GM21786 (cell line): ENCODE measurements around the gene MSGN1.

Source experiments
- ATAC-seq: cut with Tn5 transposase; IDR thresholded peaks from one replicate; pipeline ENCODE4 v1.9.1; 2021; ENCODE audit not compliant: unreplicated experiment

MSGN1 gene

GRCh38 chr2:17845806-17846205 lies 29.5 kb downstream of the MSGN1 start:
- no peak for ATAC-seq

GRCh38 chr2:17846676-17847075 lies 30.4 kb downstream of the MSGN1 start:
- no peak for ATAC-seq

GRCh38 chr2:17847236-17847635 lies 31.0 kb downstream of the MSGN1 start:
- ATAC-seq: no peak

GRCh38 chr2:17849275-17849674 lies 33.0 kb downstream of the MSGN1 start:
- ATAC-seq: no peak

DNA sequence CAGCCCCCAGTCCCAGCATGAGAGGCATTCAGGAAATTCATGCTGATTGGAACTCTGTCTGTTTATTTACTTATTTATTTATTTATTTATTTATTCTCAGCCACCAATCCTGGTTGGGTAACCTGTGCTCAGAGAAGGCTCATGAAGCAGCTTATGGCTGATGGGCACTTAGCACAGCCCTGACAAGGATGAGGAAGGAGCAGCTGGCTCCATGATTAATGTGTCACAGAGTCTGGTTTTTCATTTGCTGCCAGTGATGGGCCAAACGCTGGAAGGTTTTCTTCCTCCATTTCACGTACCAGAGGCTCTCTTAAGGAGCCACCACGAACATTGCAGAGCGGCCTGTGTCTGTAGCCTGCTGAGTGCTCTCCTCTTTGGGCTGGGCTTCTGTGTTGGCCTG lies 33.9 kb downstream of the MSGN1 start:
- ATAC-seq: no peak

DNA sequence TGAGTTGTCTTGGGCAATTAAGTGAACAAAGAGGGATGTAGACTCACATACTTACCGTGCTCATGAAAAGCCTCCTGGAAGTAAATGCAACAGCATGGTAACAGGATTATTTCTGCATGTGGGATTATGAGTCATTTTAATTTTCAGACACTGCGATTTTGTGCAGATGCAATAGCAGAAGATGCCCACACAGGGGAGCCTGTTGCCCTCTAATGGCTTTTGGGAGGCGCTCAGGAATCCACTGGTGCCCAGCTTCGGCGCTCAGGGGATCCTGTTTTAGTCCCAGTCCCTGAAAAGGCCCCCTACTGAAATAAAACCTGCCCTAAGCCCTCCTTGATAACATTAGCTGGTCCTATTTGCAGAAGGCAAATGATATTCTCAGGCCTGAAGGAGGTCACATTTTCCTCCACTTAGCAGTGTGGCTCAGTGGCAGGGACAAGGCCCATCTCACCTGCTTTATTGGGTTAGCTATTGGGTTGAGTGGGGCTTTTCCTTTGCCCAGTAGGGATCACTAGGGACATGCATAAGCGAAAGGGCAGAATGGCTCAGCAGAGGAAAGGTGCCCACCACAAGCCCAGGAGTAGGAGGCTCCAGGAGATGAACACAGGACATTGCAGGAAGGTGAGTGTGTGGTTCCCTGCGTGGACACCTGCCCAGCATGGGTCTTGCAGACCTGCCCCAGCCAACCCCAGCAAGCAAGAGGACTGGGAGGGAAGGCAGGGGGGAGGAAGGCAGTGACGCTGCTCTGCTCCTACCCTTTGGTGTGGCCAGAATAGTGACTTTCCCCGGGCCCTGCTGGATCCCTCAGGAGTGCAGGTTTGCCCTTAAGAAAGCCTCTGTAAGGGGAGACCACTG lies 35.7 kb downstream of the MSGN1 start:
- peak; percentile 84 for ATAC-seq

DNA sequence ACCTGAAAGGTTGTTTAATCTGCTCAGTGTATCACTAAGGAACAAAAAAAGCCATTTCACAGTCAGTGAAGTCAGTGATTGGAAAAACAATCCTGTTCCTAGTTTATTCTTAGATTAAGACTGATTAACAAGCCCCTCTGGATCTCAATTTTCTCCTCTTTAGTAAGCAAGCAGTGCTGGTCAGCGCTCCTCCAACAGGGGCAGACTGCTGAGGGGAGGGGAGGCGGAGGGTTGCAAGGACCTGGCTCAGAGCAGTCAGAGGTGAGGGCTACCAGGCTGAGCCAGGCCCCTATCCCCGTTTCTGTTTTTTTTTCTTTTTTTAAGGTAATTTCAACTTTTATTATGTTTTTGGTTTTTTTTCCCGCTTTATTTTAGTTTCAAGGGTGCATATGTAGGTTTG lies 37.5 kb downstream of the MSGN1 start:
- ATAC-seq: no peak

- no peak for ATAC-seq
Observed at GRCh38 chr2:17857021-17857420, 40.8 kb downstream of the MSGN1 start.

GRCh38 chr2:17858064-17858463 lies 41.8 kb downstream of the MSGN1 start:
- no peak for ATAC-seq

DNA sequence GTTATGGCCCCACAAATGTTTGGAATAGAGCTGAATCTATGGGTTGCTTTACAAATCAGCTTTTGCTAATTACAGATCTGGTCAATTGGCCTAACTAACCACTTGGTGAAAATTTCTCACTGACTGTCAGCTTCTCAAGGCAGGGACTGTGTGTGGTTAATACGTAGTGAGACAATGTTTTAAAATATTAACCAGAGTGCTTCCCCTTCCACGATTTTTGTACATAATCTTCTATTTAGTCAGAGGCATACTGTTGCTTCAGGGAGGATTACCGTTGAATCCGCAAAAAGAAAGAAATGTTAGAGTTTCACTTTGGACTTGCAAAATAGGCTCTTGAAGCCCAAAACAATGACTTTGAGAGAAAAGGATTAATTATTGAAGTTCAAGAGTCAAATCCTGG lies 47.3 kb downstream of the MSGN1 start:
- ATAC-seq: no peak

DNA sequence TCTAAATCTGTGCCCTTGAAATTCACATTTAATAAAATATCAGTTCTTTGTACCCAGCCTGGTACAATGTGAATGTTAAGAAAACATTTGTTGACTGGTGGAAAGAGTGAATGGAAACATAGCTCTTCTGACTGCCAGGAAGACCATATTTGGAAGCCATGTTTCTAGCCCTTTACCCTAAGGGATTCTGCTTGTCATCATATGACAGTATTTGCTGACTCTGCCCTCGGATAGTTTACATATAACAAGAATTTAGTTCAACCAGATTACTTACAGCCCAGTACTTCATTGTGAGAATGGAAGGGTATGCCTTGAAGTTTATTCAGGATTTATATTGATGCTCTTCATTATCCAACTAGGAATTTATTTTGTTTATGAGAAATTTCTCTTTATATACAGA lies 48.4 kb downstream of the MSGN1 start:
- no peak for ATAC-seq

GRCh38 chr2:17867133-17867532 lies 50.9 kb downstream of the MSGN1 start:
- ATAC-seq: no peak
